Heart right ventricle (tissue), 16 donors: ENCODE results near the gene ECI1. TPM values are rescaled to one million over a fixed set of nuclear protein-coding genes. Genes with fewer than 3 reads are reported as not detected.

Source experiments
- ATAC-seq, 8 donors: fragments of 200-7000 bp; cut with Tn5 transposase; one replicate each; pipeline ENCODE4 v1.9.1; 2020; ENCODE audit warnings: mild to moderate bottlenecking in 8 of 8, moderate library complexity in 8 of 8, moderate number of reproducible peaks in 1 of 8
- DNase-seq, 2 donors: peaks; one replicate each; pipeline ENCODE4 v3.0.0-alpha.2; 2020
- H3K27ac ChIP-seq, 10 donors: fragments of 200-600 bp; sonication (generic) in 2 of 10; one replicate each; pipeline versions ENCODE4 v1.5.0 to v1.8.0; 2020 to 2022; ENCODE audit warnings: mild to moderate bottlenecking in 3 of 10
- H3K27me3 ChIP-seq, 7 donors: fragments of 200-600 bp; one replicate each; pipeline ENCODE4 v1.8.0; 2021 to 2022; ENCODE audit warnings: mild to moderate bottlenecking in 2 of 7
- H3K36me3 ChIP-seq, 9 donors: fragments of 200-600 bp; sonication (generic) in 1 of 9; one replicate each; pipeline versions ENCODE4 v1.5.0 to v1.8.0; 2020 to 2022; ENCODE audit warnings: mild to moderate bottlenecking in 2 of 9
- H3K4me1 ChIP-seq, 9 donors: fragments of 200-600 bp; sonication (generic) in 1 of 9; one replicate each; pipeline versions ENCODE4 v1.5.0 to v1.8.0; 2020 to 2022; ENCODE audit warnings: mild to moderate bottlenecking in 4 of 9
- H3K4me3 ChIP-seq, 10 donors: fragments of 200-600 bp; sonication (generic) in 2 of 10; one replicate each; pipeline versions ENCODE4 v1.5.0 to v1.8.0; 2020 to 2022; ENCODE audit warnings: mild to moderate bottlenecking in 7 of 10, moderate library complexity in 2 of 10
- H3K9me3 ChIP-seq, 11 donors: fragments of 200-600 bp in 10 of 11; sonication (generic) in 2 of 11; one replicate each; pipeline versions ENCODE4 v1.5.0 to v1.8.0; 2013 to 2022; ENCODE audit warnings: mild to moderate bottlenecking in 2 of 11, control low read depth in 1 of 11, moderate library complexity in 1 of 11
- CTCF ChIP-seq, 9 donors: fragments of 200-600 bp; sonication (generic) in 2 of 9; IDR thresholded peaks; one replicate each; pipeline versions ENCODE4 v1.5.0 to v1.8.0; 2021 to 2022; ENCODE audit warnings: antibody characterized with exemption in 9 of 9, mild to moderate bottlenecking in 5 of 9, moderate library complexity in 1 of 9
- WGBS, 2 donors: extraction: QIAGEN DNeasy Blood & Tissue Kit; methylation state at CpG; one replicate each; pipeline ENCODE4 v1.1.7; 2013; ENCODE audit warnings: inconsistent platforms in 1 of 2; 5-methylcytosine and 5-hydroxymethylcytosine counted together
- intact Hi-C, 10 donors: fragments of 100-400 bp; cut with DNase I; formaldehyde crosslinking; loops; one replicate each; pipeline versions ENCODE4 v1.11.1 to v1.14.2; 2022
- polyA plus RNA-seq, 2 donors: library from polyadenylated mRNA; stranded (reverse); fragments of 200-250 nt; gene quantifications; one replicate each; pipeline ENCODE4 v1.2.3, GENCODE V29; 2013
- total RNA-seq, 10 donors: library from RNA; stranded (reverse); fragmentation: NEBNext Ultra II Directional in 3 of 10; extraction: Animal tissue kit (Norgen Biotek cat#: 25700) in 3 of 10; gene quantifications; one replicate each; pipeline versions ENCODE4 v1.2.1 to v1.2.4, GENCODE V29; 2021 to 2023
- donor health status: Arrhythmogenic right ventricular cardiomyopathy.
- donor health status: ischemic (EF 13 %, LVEDD 7.1; RV severe dilation, severe dysfunction).
- donor health status: healthy with polysubstance abuse.
- donor health status: DM: no; HTN: yes; CAD: no.
- donor health status: DM: no; HTN: no; CAD: no.
- donor health status: ischemic (EF 25% LVEDD 6.9; RV normal size, moderate dysfunction).
- donor health status: ischemic (EF 25% LVEDD 5.7; RV mildly dilated, moderate dysfunction).
- donor health status: healthy.
- donor health status: DM: yes; HTN: yes; CAD: no.
- donor health status: Ischemic cardiomyopathy.
- donor health status: ischemic (EF 35%, LVEDD 5.7; RV mildly dilated, moderate dysfunction).
- donor health status: nonischemic (EF 11% LVEDD 7.7; RV severe dilation, severe dysfunction).
- donor health status: DM: yes; HTN: yes; CAD: no.
- donor health status: PGD.
- donor health status: ischemic (EF 29% LVEDD 5.4; RV normal size, mild dysfunction).
- donor health status: nonischemic (EF 23%, LVEDD 6.1; RV moderate dilation, normal function).

The ECI1 gene
- total and polyA plus RNA-seq, 12 donors, result 118 to 491 (median 155) TPM

- WGBS, 2 donors, result 69 to 72% methylated on average over 23 of the region's 23 CpGs
These were observed 43.1 kb downstream of the ECI1 start for GRCh38 chr16:2208308-2208707.

GRCh38 chr16:2207872-2208271 lies 43.5 kb downstream of the ECI1 start:
- H3K27me3 ChIP-seq, result no peaks in the 10 kb centered on the region
- no peak for TF ChIP-seq CTCF (IDR thresholded peaks at IDR 0.05)
- peaks cover 17 to 53% (median 34%) of the 10 kb centered on the region in 9 donors for H3K4me1 ChIP-seq
- intact Hi-C loops, result loop anchor here in 1 of 10 donors (5.0 kb wide), 1 partner anchor 51 kb away; the partner anchor contains the start of gene TRAF7
- H3K36me3 ChIP-seq, result peaks cover 0 to 39% (median 18%) of the 10 kb centered on the region in 9 donors
- 90% methylated on average over 9 of the region's 9 CpGs for WGBS, 2 donors
- no peak overlapping the region for H3K27ac ChIP-seq
- no peaks in the 10 kb centered on the region for H3K9me3 ChIP-seq
- DNase-seq (no peak), ATAC-seq (no peak)
- H3K4me3 ChIP-seq, result no peak overlapping the region

More at GRCh38 chr16:2208308-2208707, 43.1 kb downstream of the ECI1 start:
- Histone ChIP-seq H3K27ac (no peak overlapping the region), H3K4me1 (peaks cover 21 to 58% (median 39%) of the 10 kb centered on the region in 9 donors), H3K4me3 (no peak overlapping the region), H3K27me3 (no peaks in the 10 kb centered on the region), H3K36me3 (peaks cover 0 to 39% (median 18%) of the 10 kb centered on the region in 9 donors), H3K9me3 (no peaks in the 10 kb centered on the region)
- TF ChIP-seq CTCF (IDR thresholded peaks at IDR 0.05), result no peak
- intact Hi-C loops, result loop anchor here in 1 of 10 donors (5.0 kb wide), 1 partner anchor 51 kb away; the partner anchor contains the start of gene TRAF7
- no peak for ATAC-seq
- DNase-seq, result no peak

GRCh38 chr16:2206780-2207433 lies 44.5 kb downstream of the ECI1 start:
- DNase-seq, result no peak
- Histone ChIP-seq H3K4me1 (peaks cover 9 to 44% (median 25%) of the 10 kb centered on the region in 9 donors), H3K36me3 (peaks cover 0 to 39% (median 18%) of the 10 kb centered on the region in 9 donors), H3K9me3 (no peaks in the 10 kb centered on the region), H3K27me3 (no peaks in the 10 kb centered on the region), H3K4me3 (peak overlapping the region in 1 of 10 donors; percentile 84), H3K27ac (no peak overlapping the region)
- intact Hi-C loops, result loop anchor here in 1 of 10 donors (5.0 kb wide), 1 partner anchor 50 kb away; the partner anchor contains the start of gene TRAF7
- no peak for ATAC-seq
- no peak for TF ChIP-seq CTCF (IDR thresholded peaks at IDR 0.05)
- 91 to 92% methylated on average over 23 of the region's 23 CpGs for WGBS, 2 donors

- peak overlapping the region in 9 of 10 donors; percentile 56 to 88 (median 80) for H3K4me3 ChIP-seq
- intact Hi-C loops, result loop anchor here in 1 of 10 donors (5.0 kb wide), 1 partner anchor 49 kb away; the partner anchor contains the start of gene TRAF7
- ATAC-seq, result no peak
These were observed 45.0 kb downstream of the ECI1 start for GRCh38 chr16:2206420-2206779.

More at GRCh38 chr16:2206420-2206779, 45.0 kb downstream of the ECI1 start:
- no peak for TF ChIP-seq CTCF (IDR thresholded peaks at IDR 0.05)
- peaks cover 9 to 39% (median 21%) of the 10 kb centered on the region in 9 donors for H3K4me1 ChIP-seq
- no peak for DNase-seq
- peaks cover 0 to 39% (median 18%) of the 10 kb centered on the region in 9 donors for H3K36me3 ChIP-seq
- 84% methylated on average over 18 of the region's 18 CpGs for WGBS, 2 donors
- H3K27ac ChIP-seq, result peak overlapping the region in 6 of 10 donors; percentile 98 to 100 (median 98)
- no peaks in the 10 kb centered on the region for H3K27me3 ChIP-seq
- H3K9me3 ChIP-seq, result no peaks in the 10 kb centered on the region
